ENCODE measurements around the gene TECTA. TPM values are rescaled to one million over a fixed set of nuclear protein-coding genes. Genes with fewer than 3 reads are reported as not detected.

The TECTA gene
- total RNA-seq, 1 donor from 2014 or later = 0.91 TPM

DNA sequence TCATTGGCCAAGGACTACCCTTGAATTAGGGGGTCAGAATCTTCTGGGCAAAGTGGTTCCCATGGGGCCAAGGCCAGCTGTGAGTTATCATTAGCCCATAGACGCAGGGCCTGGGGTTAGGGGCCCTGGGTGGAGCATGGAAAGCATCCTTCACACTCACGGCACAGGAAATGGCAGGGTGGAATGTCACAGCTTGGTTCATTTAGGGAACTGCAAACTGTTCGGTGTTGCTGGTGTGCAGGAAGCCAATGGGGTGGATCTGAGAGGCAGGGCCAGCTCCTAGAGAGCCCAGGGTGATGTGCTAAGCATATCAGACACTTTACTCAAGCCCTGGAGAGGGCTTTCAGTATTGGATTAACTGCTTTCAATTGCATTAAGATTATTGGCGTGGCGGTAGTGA, 42.9 kb downstream of the TECTA start:
- H3K36me3 Mint-ChIP-seq (ENCODE audit: low read depth, unreplicated experiment) = no peaks in the 10 kb centered on the region
- H3K9me3 Mint-ChIP-seq (ENCODE audit: unreplicated experiment) = peaks cover 3% of the 10 kb centered on the region
- H3K4me3 Mint-ChIP-seq (ENCODE audit: unreplicated experiment) = no peak overlapping the region
- Histone ChIP-seq H3K4me3 (ENCODE audit: insufficient read depth, low read depth, low read length) (no peak overlapping the region), H2AFZ (ENCODE audit: low read depth, low read length) (no peak overlapping the region), H3K9me3 (ENCODE audit: insufficient read depth, low read depth, low read length) (no peaks in the 10 kb centered on the region), H3K9ac (ENCODE audit: low read length) (no peak overlapping the region), H3K27ac (ENCODE audit: low read depth, low read length) (no peak overlapping the region), H3K27me3 (ENCODE audit: insufficient read depth, low read length) (no peaks in the 10 kb centered on the region), H4K20me1 (ENCODE audit: insufficient read depth, low read length) (no peaks in the 10 kb centered on the region), H3K4me1 (ENCODE audit: insufficient read depth, low read length) (peaks cover 4% of the 10 kb centered on the region), H3K36me3 (ENCODE audit: insufficient read depth, low read length) (no peaks in the 10 kb centered on the region), H3K4me2 (ENCODE audit: low read length) (no peak overlapping the region), H3K79me2 (ENCODE audit: insufficient read depth, low read length) (no peaks in the 10 kb centered on the region)
- TF ChIP-seq EZH2 (IDR thresholded peaks at IDR 0.05; ENCODE audit: insufficient read depth, low read length) = no peak
- TF ChIP-seq, protein P1, sequence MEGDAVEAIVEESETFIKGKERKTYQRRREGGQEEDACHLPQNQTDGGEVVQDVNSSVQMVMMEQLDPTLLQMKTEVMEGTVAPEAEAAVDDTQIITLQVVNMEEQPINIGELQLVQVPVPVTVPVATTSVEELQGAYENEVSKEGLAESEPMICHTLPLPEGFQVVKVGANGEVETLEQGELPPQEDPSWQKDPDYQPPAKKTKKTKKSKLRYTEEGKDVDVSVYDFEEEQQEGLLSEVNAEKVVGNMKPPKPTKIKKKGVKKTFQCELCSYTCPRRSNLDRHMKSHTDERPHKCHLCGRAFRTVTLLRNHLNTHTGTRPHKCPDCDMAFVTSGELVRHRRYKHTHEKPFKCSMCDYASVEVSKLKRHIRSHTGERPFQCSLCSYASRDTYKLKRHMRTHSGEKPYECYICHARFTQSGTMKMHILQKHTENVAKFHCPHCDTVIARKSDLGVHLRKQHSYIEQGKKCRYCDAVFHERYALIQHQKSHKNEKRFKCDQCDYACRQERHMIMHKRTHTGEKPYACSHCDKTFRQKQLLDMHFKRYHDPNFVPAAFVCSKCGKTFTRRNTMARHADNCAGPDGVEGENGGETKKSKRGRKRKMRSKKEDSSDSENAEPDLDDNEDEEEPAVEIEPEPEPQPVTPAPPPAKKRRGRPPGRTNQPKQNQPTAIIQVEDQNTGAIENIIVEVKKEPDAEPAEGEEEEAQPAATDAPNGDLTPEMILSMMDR (IDR thresholded peaks at IDR 0.05; ENCODE audit: insufficient read depth, low read depth, low read length) = no peak
- no peak overlapping the region for H3K27ac Mint-ChIP-seq (ENCODE audit: unreplicated experiment)
- no peak for DNase-seq (ENCODE audit: low read depth)
- peaks cover 23% of the 10 kb centered on the region for H3K27me3 Mint-ChIP-seq (ENCODE audit: low read depth, unreplicated experiment)
- no peak for FAIRE-seq
- H3K4me1 Mint-ChIP-seq (ENCODE audit: low read depth, unreplicated experiment) = no peaks in the 10 kb centered on the region

DNA sequence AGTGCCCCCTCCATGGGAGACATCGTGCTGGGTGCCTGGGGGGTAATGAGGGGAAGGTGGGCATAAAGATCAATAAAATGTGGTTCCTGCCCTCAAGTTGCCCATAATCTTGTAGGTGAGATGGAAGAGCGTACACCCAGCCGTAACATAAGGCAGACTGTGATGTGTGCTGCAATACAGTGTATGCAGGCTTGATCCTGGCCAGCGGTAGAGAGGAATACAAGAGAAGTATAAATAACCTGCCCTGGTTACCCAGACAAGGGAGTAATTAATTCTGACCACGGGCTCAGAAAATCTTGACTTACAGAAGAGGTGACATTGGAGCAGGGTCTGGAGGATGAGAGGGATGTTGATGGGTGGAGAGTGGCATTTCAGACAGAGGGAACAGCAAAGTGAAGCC, 43.7 kb downstream of the TECTA start:
- no peak overlapping the region for H3K27ac ChIP-seq (ENCODE audit: low read depth, low read length)
- no peak overlapping the region for H3K4me3 ChIP-seq (ENCODE audit: insufficient read depth, low read depth, low read length)
- no peaks in the 10 kb centered on the region for H3K9me3 ChIP-seq (ENCODE audit: insufficient read depth, low read depth, low read length)
- H3K36me3 ChIP-seq (ENCODE audit: insufficient read depth, low read length) = no peaks in the 10 kb centered on the region
- DNase-seq (ENCODE audit: low read depth) (no peak), FAIRE-seq (no peak)
- no peak overlapping the region for H3K9ac ChIP-seq (ENCODE audit: low read length)
- H4K20me1 ChIP-seq (ENCODE audit: insufficient read depth, low read length) = no peaks in the 10 kb centered on the region
- no peaks in the 10 kb centered on the region for H3K36me3 Mint-ChIP-seq (ENCODE audit: low read depth, unreplicated experiment)
- H3K79me2 ChIP-seq (ENCODE audit: insufficient read depth, low read length) = no peaks in the 10 kb centered on the region
- no peak overlapping the region for H3K4me3 Mint-ChIP-seq (ENCODE audit: unreplicated experiment)
- H2AFZ ChIP-seq (ENCODE audit: low read depth, low read length) = no peak overlapping the region
- peaks cover 3% of the 10 kb centered on the region for H3K9me3 Mint-ChIP-seq (ENCODE audit: unreplicated experiment)
- no peak for TF ChIP-seq EZH2 (IDR thresholded peaks at IDR 0.05; ENCODE audit: insufficient read depth, low read length)
- TF ChIP-seq, protein P1 (IDR thresholded peaks at IDR 0.05; ENCODE audit: insufficient read depth, low read depth, low read length) = no peak
- H3K4me1 Mint-ChIP-seq (ENCODE audit: low read depth, unreplicated experiment) = no peaks in the 10 kb centered on the region
- peaks cover 4% of the 10 kb centered on the region for H3K4me1 ChIP-seq (ENCODE audit: insufficient read depth, low read length)
- H3K27ac Mint-ChIP-seq (ENCODE audit: unreplicated experiment) = no peak overlapping the region
- peaks cover 21% of the 10 kb centered on the region for H3K27me3 Mint-ChIP-seq (ENCODE audit: low read depth, unreplicated experiment)
- H3K4me2 ChIP-seq (ENCODE audit: low read length) = no peak overlapping the region
- no peaks in the 10 kb centered on the region for H3K27me3 ChIP-seq (ENCODE audit: insufficient read depth, low read length)

DNA sequence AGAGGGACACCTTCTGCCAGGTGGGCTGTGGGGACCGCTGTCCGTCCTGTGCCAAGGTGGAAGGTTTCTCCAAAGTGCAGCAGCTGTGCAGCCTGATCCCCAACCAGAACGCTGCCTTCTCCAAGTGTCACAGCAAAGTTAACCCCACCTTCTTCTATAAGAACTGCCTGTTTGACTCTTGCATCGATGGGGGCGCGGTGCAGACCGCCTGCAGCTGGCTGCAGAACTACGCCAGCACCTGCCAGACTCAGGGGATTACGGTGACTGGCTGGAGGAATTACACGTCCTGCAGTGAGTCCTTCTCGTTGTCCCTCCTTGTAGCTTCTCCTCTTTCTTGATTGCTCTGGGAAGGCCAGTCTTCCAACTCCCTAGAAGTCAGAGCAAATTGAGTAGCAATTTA, 44.8 kb downstream of the TECTA start:
- Histone ChIP-seq H3K27me3 (ENCODE audit: insufficient read depth, low read length) (no peaks in the 10 kb centered on the region), H3K27ac (ENCODE audit: low read depth, low read length) (no peak overlapping the region), H3K4me2 (ENCODE audit: low read length) (no peak overlapping the region), H3K4me3 (ENCODE audit: insufficient read depth, low read depth, low read length) (no peak overlapping the region), H3K4me1 (ENCODE audit: insufficient read depth, low read length) (peaks cover 4% of the 10 kb centered on the region), H2AFZ (ENCODE audit: low read depth, low read length) (no peak overlapping the region), H4K20me1 (ENCODE audit: insufficient read depth, low read length) (no peaks in the 10 kb centered on the region), H3K36me3 (ENCODE audit: insufficient read depth, low read length) (no peaks in the 10 kb centered on the region), H3K79me2 (ENCODE audit: insufficient read depth, low read length) (no peaks in the 10 kb centered on the region), H3K9ac (ENCODE audit: low read length) (no peak overlapping the region), H3K9me3 (ENCODE audit: insufficient read depth, low read depth, low read length) (no peaks in the 10 kb centered on the region)
- no peak for FAIRE-seq
- DNase-seq (ENCODE audit: low read depth) = no peak
- H3K4me1 Mint-ChIP-seq (ENCODE audit: low read depth, unreplicated experiment) = no peaks in the 10 kb centered on the region
- H3K9me3 Mint-ChIP-seq (ENCODE audit: unreplicated experiment) = peaks cover 3% of the 10 kb centered on the region
- no peaks in the 10 kb centered on the region for H3K36me3 Mint-ChIP-seq (ENCODE audit: low read depth, unreplicated experiment)
- H3K27me3 Mint-ChIP-seq (ENCODE audit: low read depth, unreplicated experiment) = peaks cover 21% of the 10 kb centered on the region
- no peak overlapping the region for H3K27ac Mint-ChIP-seq (ENCODE audit: unreplicated experiment)
- no peak for TF ChIP-seq EZH2 (IDR thresholded peaks at IDR 0.05; ENCODE audit: insufficient read depth, low read length)
- TF ChIP-seq, protein P1 (IDR thresholded peaks at IDR 0.05; ENCODE audit: insufficient read depth, low read depth, low read length) = no peak
- H3K4me3 Mint-ChIP-seq (ENCODE audit: unreplicated experiment) = no peak overlapping the region

Data from astrocyte (in vitro differentiated cells and primary cell).